Body of pancreas (tissue), 4 donors: ENCODE results near the gene KLHL30.

Experiments
- POLR2A ChIP-seq, 3 donors: fragments of 450-650 bp; IDR thresholded peaks; one replicate each; pipeline ENCODE4 v1.6.1; 2016; ENCODE audit warnings: antibody characterized with exemption in 3 of 3, mild to moderate bottlenecking in 2 of 3
- TF ChIP-seq, protein P1 (sequence below), 7 experiments: fragments of 450-650 bp in 4 of 7; fragments of 200-600 bp in 3 of 7; sonication (generic) in 3 of 7; IDR thresholded peaks; one replicate each; pipeline ENCODE4 v1.5.1; 2016 to 2019; ENCODE audit warnings: antibody characterized with exemption in 7 of 7

- TF ChIP-seq, protein P1, sequence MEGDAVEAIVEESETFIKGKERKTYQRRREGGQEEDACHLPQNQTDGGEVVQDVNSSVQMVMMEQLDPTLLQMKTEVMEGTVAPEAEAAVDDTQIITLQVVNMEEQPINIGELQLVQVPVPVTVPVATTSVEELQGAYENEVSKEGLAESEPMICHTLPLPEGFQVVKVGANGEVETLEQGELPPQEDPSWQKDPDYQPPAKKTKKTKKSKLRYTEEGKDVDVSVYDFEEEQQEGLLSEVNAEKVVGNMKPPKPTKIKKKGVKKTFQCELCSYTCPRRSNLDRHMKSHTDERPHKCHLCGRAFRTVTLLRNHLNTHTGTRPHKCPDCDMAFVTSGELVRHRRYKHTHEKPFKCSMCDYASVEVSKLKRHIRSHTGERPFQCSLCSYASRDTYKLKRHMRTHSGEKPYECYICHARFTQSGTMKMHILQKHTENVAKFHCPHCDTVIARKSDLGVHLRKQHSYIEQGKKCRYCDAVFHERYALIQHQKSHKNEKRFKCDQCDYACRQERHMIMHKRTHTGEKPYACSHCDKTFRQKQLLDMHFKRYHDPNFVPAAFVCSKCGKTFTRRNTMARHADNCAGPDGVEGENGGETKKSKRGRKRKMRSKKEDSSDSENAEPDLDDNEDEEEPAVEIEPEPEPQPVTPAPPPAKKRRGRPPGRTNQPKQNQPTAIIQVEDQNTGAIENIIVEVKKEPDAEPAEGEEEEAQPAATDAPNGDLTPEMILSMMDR (IDR thresholded peaks at IDR 0.05): no peak
- no peak for TF ChIP-seq POLR2A (IDR thresholded peaks at IDR 0.05)
Measured at GRCh38 chr2:238152771-238153688, 14.6 kb downstream of the KLHL30 start.
